Activated CD4-positive, CD25-positive, alpha-beta regulatory T cell treated with anti-CD3 and anti-CD28 coated beads, Interleukin-2, amount 50 U/mL, for 24 hours (primary cell): ENCODE measurements around the gene ZNF273.
"Not testable (repeated sequence)": the region's sequence is repeated elsewhere in the genome, so short reads cannot be mapped to it uniquely, and the experiment has no call there.

Experiments used
- ATAC-seq, 2 donors: fragments of 150-1000 bp; cut with Tn5 transposase; one replicate each; pipeline ENCODE4 v1.10.0; 2021; ENCODE audit warnings: mild to moderate bottlenecking in 1 of 2, moderate library complexity in 1 of 2

ZNF273 gene

GRCh38 chr7:64902806-64903721 is at the start of gene ZNF273:
TSS of gene ZNF273 (plus strand) at chr7:64903273. CDS start at chr7:64903318, 45 bp downstream.
- ATAC-seq = peak; percentile 99 to 100

GRCh38 chr7:64853679-64854078 is 49.4 kb upstream of the ZNF273 start:
- ATAC-seq = no peak

GRCh38 chr7:64854969-64855368 is 48.1 kb upstream of the ZNF273 start:
- no peak for ATAC-seq

DNA sequence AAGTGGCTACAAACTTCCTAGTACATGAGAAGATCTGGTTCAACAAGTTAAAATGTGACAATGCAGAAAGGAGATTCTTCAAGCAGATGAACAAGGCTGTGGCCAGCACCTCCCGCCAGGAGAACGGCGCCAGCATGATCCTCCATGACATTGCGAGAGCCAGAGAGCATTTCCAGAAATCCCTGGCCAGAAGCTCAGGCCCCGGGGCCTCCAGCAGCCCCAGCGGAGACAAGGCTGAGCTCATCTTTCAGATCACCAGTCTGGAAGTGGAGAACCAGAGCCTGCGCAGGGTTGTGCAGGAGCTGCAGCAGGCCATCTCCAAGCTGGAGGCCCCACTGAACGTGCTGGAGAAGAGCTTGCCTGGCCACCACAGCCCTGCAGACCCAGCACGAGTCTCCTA is 40.1 kb upstream of the ZNF273 start:
- ATAC-seq = no peak

DNA sequence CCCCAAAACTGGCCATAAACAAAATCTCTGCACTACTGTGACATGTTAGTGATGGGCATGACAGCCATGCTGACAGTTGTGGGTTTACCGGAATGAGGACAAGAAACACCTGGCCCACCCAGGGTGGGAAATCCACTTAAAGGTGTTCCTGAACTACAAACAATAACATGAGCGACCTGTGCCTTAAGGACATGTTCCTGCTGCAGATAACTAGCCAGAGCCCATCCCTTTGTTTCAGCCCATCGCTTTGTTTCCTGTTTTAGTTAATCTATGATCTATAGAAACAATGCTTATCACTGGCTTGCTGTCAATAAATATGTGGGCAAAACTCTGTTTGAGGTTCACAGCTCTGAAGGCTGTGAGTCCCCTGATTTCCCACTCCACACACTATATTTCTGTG is 39.5 kb upstream of the ZNF273 start:
- ATAC-seq = not testable (repeated sequence)

GRCh38 chr7:64863969-64864368 is 39.1 kb upstream of the ZNF273 start:
- ATAC-seq = no peak

GRCh38 chr7:64867863-64868440 is 35.1 kb upstream of the ZNF273 start:
- ATAC-seq = no peak

- no peak for ATAC-seq
Observed at GRCh38 chr7:64868499-64868898, 34.6 kb upstream of the ZNF273 start.

GRCh38 chr7:64869121-64869725 is 33.9 kb upstream of the ZNF273 start:
- ATAC-seq = no peak

DNA sequence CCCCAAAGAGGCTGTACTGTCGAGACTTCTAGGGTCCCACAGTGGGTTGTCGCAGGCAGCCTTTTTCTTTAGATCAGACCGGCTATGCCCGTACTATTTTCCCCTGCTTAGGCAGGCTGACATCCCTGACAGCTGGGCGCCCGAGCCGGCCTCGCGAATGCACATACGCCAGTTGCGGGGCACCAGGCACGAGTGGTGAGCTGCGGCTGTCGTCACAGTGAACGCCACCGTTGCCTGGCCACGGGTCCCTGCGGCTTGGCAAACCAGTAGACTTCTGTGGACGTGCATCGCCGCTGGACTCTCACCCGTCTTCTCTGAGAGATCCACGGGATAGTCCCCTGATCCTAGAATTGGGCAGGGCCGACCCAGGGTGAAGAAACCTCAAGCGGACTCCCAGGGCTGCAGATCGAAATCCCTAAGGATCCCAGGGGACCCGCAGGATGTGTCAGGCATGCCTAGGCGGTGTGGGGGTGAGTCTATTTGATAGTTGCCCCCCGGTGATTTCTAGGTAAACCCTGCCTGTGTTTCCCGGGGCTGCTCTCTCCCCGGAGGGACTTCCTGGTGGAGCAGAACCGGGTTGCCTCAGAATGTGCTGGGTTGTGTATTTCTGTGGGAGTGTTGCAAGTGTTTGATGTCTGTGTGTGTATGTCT is 33.0 kb upstream of the ZNF273 start:
- no peak for ATAC-seq

GRCh38 chr7:64870656-64871055 is 32.4 kb upstream of the ZNF273 start:
- ATAC-seq = no peak

GRCh38 chr7:64871761-64872160 is 31.3 kb upstream of the ZNF273 start:
- no peak for ATAC-seq

- no peak for ATAC-seq
Observed at GRCh38 chr7:64872351-64873154, 30.5 kb upstream of the ZNF273 start.

- ATAC-seq = no peak
Observed at GRCh38 chr7:64873155-64873500, 29.9 kb upstream of the ZNF273 start.

DNA sequence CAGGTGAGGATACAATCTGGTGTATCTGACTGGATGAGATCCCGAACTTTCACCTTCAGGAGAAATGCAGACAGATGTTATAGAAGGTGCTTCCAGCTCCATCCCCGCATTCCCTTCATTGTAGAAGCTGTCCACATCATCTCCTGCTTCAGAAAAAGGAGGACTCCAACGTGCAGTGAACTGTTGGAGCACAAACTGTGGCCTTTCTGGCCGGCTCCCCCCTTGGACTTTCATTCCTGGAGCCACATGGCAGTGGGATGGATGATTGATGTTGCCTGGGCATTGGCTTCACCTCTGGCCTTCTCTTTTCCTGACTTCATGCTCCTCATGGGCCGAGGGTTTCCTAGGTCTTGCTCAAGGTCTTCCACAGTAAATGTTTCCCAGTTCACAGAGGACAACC is 29.6 kb upstream of the ZNF273 start:
- no peak for ATAC-seq

GRCh38 chr7:64874114-64874513 is 29.0 kb upstream of the ZNF273 start:
- no peak for ATAC-seq

GRCh38 chr7:64874562-64875250 is 28.4 kb upstream of the ZNF273 start:
- no peak for ATAC-seq

DNA sequence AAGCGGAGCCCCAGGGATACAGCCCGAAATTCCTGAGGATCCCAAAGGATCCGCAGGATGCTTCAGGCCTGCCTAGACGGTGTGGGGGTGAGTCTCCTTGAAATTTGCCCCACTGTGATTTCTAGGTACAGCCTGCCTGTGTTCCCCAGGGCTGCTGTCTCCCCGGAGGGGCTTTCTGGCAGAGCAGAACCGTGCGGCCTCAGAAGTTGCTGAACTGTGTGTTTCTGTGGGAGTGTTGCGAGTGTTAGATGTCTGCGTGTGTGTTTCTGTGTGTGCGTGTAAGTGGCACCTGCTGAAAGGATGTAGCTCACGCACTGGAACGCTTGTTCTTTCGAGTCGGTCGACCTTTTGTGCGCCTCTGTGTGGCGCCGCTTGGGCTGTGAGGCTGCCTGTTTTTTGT is 27.8 kb upstream of the ZNF273 start:
- no peak for ATAC-seq

DNA sequence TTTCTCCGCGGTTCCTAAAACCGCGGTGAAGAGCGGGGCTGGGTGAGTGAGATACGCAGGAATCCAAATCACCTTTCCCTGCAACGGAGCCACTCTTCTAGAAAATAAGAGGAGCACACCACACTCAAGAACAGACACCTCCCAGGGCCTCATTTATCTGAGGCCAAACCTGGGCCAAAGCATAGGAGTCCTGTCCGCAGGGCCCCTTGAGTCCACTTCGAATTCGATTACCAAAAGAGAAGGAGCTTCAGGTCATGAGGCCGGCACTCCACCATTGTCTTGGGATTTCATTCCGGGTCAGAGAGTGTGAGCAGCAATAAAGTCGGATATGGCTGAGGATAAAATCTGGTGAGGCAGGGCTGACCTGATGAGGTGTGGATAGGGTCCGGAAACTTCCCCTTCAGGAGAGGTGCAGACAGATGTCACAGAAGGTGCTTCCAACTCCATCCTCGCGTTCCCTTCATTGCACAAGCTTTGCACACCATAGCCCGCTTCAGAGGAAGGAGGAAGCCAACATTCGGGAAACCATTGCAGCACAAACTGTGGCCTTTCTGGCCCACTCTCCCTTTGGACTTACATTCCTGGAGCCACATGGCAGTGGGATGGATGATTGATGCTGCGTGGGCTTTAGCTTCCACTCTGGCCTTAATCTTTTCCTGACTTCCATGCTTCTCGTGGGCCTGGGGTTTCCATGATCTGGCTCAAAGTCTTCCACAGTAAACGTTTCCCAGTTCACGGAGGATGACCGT is 27.2 kb upstream of the ZNF273 start:
- no peak for ATAC-seq

DNA sequence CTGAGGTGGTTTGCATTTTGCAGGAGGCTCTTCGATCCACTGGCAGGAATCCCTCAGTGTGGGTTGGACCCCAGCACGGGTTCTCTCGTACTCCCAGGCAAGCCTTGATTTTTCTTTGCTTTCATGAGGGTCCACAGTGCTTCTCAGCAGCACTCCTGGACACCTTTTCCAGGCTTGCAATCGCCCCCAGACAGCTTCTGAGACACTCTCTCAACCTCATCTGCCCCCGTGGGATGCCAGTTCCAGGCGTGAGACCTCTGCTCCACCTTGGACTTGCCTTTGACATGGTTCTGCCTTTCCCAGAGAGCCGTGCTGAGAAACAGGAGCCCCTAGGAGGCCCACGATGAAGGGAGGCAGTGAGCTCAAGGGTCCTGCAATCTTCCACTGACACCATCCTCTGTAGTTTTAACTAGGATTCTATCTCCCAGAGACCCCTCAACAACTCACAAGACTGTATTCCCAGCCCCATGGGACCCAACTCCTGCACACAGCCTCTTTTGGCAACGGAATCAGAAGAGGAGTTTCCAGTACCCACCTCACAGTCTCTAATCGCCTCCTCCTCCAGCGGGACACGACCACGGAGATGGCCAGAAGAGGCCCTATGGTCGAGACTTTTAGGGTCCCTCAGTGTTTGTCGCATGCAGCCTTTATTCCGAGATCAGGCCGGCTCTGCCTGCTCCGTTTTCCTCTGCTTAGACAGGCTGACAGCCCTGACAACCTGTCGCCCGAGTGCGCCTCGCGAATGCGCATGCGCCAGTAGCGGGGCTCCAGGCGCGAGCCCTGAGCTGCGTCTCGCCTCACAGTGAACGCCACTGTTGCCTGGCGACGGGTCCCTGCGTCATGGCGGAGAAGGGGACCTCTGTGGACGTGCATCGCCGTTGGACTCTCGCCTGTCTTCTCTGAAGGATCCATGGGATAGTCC is 26.0 kb upstream of the ZNF273 start:
- ATAC-seq = peak; percentile 78 to 86
